ENCODE measurements around the gene LGALS4.
"Not testable (repeated sequence)": the region's sequence is repeated elsewhere in the genome, so short reads cannot be mapped to it uniquely, and the experiment has no call there.

The LGALS4 gene

GRCh38 chr19:38766276-38767047, 46.3 kb downstream of the LGALS4 start:
- DNase-seq = no peak

GRCh38 chr19:38765214-38765613, 47.5 kb downstream of the LGALS4 start:
- DNase-seq = no peak

DNA sequence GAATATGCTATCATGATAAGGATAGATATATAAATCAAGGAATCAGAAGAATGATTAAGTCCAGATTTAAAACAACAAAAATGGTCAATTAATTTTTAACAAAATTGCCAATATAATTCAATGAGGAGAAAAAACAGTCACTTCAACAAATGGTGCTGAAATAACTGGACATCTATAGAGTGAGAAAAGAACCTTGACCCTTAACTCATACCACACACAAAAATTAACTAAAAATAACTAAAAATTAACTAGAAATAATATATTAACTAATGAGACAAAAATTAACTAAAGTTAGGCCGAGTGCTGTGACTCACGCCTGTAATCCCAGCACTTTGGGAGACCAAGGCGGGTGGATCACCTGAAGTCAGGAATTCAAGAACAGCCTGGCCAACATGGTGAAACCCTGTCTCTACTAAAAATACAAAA, 48.9 kb downstream of the LGALS4 start:
- DNase-seq = no peak

DNA sequence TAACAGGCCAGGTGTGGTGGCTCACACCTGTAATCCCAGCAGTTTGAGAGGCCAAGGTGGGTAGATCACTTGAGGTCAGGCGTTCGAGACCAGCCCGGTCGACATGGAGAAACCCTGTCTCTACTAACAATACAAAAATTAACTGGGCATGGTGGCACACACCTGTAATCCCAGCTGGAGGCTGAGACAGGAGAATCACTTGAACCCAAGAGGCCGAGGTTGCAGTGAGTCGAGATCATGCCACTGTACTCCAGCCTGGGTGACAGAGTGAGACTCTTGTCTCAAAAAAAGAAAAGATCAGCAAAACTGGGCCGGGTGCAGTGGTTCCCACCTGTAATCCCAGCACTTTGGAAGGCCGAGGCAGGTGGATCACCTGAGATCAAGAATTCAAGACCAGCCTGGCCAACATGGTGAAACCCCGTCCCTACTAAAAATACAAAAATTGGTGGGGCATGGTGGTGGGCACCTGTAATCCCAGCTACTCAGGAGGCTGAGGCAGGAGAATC, 50.8 kb downstream of the LGALS4 start:
- not testable (repeated sequence) for DNase-seq

- DNase-seq = not testable (repeated sequence)
Observed at GRCh38 chr19:38760805-38761517, 51.8 kb downstream of the LGALS4 start.

DNA sequence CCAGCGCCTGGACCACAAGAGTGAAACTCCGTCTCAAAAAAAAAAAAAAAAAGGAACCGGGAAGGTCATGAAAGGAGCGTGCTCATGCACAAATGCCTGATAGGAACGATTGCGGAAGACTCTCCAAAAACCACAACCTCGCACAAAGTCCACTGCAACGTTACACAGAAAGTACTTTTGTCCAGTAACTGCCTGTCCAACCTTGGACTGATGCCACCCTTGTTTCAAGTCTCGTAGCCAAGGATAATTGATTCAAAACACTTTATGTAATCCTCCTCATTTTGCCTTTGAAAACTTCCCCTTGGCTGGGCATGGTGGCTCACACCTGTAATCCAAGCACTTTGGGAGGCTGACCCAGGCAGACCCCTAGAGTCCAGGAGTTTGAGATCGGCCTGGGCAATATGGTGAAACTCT, 53.1 kb downstream of the LGALS4 start:
- no peak for DNase-seq

GRCh38 chr19:38754196-38754595, 58.5 kb downstream of the LGALS4 start:
- not testable (repeated sequence) for DNase-seq

DNA sequence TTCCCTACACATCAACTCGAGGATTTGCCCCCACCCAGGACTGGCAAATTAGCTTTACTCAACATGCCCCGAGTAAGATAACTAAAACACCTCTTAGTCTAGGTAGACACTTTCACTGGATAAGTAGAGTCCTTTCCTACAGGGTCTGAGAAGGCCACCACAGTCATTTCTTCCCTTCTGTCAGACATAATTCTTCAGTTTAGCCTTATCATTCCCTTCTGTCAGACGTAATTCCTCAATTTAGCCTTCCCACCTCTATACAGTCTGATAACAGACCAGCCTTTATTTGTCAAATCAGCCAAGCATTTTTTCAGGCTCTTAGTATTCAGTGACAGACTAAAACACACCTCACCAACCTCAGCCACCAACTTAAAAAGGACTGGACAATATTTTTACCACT, 59.0 kb downstream of the LGALS4 start:
- DNase-seq = not testable (repeated sequence)

Data from stimulated activated CD4-positive, alpha-beta T cell treated with anti-CD3 and anti-CD28 coated beads, Interleukin-4, amount 100 ng/mL, for 1 hour (primary cell).